Measurements from ENCODE around the gene CORT.

Gene CORT

DNA sequence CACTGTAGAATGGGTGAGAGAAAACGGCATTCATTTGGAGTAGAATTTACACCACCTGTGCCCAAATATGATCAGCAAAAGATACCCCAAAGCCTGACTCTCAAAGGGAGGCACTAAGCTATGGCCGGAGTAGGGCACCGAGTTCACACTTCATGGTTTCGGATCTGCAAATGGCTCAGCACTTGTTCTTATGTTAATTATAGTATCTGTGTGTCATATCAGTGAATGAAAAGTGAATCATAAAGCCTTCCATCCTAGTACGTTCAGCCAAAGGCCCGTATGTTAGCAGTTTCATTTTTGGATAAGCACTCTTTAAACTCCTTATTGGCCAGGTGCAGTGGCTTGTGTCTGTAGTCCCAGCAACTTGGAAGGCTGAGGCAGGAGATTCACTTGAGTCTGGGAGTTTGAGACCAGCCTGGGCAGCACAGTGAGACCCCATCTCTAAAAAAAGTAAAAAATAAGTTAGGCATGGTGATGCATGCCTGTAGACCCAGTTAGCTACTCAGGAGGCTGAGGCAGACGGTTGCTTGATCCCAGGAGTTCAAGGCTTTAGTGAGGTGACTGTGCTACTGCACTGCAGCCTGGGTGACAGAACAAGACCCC is 4.9 kb upstream of the CORT start:
- Histone ChIP-seq H3K4me3 (ENCODE audit: low read depth, low read length) (no peak overlapping the region), H3K36me3 (no peaks in the 10 kb centered on the region), H3K9me3 (no peaks in the 10 kb centered on the region), H3K27me3 (no peaks in the 10 kb centered on the region), H3K4me1 (no peaks in the 10 kb centered on the region)
- TF ChIP-seq CTCF (IDR thresholded peaks at IDR 0.05; ENCODE audit: low read depth, low read length): no peak
- DNase-seq: no peak

- Histone ChIP-seq H3K9me3 (no peaks in the 10 kb centered on the region), H3K4me1 (no peaks in the 10 kb centered on the region), H3K27me3 (no peaks in the 10 kb centered on the region), H3K36me3 (no peaks in the 10 kb centered on the region), H3K4me3 (ENCODE audit: low read depth, low read length) (no peak overlapping the region)
- no peak for TF ChIP-seq CTCF (IDR thresholded peaks at IDR 0.05; ENCODE audit: low read depth, low read length)
- DNase-seq: no peak
These were observed 2.9 kb upstream of the CORT start for GRCh38 chr1:10446790-10447422.

DNA sequence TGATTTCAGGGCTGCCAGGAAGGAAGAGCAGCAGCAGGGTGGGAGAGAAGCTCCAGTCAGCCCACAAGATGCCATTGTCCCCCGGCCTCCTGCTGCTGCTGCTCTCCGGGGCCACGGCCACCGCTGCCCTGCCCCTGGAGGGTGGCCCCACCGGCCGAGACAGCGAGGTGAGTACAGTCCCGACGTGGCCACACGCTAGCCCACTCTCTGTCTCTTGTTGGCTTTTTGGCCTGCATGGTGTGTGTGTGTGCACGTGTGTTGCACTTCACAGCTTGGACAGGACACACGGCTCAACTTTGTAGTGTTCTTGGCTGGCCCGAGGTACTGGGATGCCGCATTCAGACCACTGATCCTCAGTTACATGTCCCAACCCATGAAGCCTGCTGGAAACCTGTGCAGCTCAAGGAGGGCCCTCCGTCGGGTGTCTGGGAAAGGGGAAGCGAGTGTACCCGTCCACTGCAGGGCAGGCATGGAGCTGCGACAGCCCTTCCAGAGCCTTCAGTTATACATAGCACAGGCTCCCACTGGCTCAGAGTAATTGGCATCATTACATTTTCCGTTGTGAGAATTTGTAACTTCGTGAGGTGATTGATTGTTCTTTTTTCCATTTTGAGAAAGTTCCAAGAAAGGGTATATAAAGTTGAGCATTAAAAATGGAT is 454 bp downstream of the CORT start:
- TF ChIP-seq CTCF (IDR thresholded peaks at IDR 0.05; ENCODE audit: low read depth, low read length): no peak
- Histone ChIP-seq H3K36me3 (no peaks in the 10 kb centered on the region), H3K27me3 (no peaks in the 10 kb centered on the region), H3K9me3 (no peaks in the 10 kb centered on the region), H3K4me1 (no peaks in the 10 kb centered on the region), H3K4me3 (ENCODE audit: low read depth, low read length) (no peak overlapping the region)
- DNase-seq: no peak

- DNase-seq: no peak
- no peak for TF ChIP-seq CTCF (IDR thresholded peaks at IDR 0.05; ENCODE audit: low read depth, low read length)
- Histone ChIP-seq H3K9me3 (no peaks in the 10 kb centered on the region), H3K27me3 (no peaks in the 10 kb centered on the region), H3K4me3 (ENCODE audit: low read depth, low read length) (no peak overlapping the region), H3K4me1 (no peaks in the 10 kb centered on the region), H3K36me3 (no peaks in the 10 kb centered on the region)
These were observed 1.0 kb downstream of the CORT start for GRCh38 chr1:10450836-10451235.

- no peak overlapping the region for H3K4me3 ChIP-seq (ENCODE audit: low read depth, low read length)
- no peak for DNase-seq
- H3K36me3 ChIP-seq: no peaks in the 10 kb centered on the region
- no peaks in the 10 kb centered on the region for H3K9me3 ChIP-seq
- H3K4me1 ChIP-seq: no peaks in the 10 kb centered on the region
- TF ChIP-seq CTCF (IDR thresholded peaks at IDR 0.05; ENCODE audit: low read depth, low read length): no peak
- no peaks in the 10 kb centered on the region for H3K27me3 ChIP-seq
These were observed 1.5 kb downstream of the CORT start for GRCh38 chr1:10451287-10451686.

GRCh38 chr1:10456048-10456447 is 6.2 kb downstream of the CORT start:
- Histone ChIP-seq H3K4me3 (ENCODE audit: low read depth, low read length) (no peak overlapping the region), H3K9me3 (no peaks in the 10 kb centered on the region), H3K27me3 (no peaks in the 10 kb centered on the region), H3K4me1 (no peaks in the 10 kb centered on the region), H3K36me3 (no peaks in the 10 kb centered on the region)
- DNase-seq: no peak
- no peak for TF ChIP-seq CTCF (IDR thresholded peaks at IDR 0.05; ENCODE audit: low read depth, low read length)

Measured in BE2C (cell line).